IMR-90 (cell line): ENCODE data around the gene NEK8. TPM values are rescaled to one million over a fixed set of nuclear protein-coding genes. Genes with fewer than 3 reads are reported as not detected.

Experiments
- ATAC-seq: fragments of 200-7000 bp; cut with Tn5 transposase; 2 replicates; pipeline ENCODE4 v1.9.1; 2020; ENCODE audit warnings: low read depth, mild to moderate bottlenecking, moderate library complexity
- BruUV-seq: library from RNA; stranded (reverse); fragments of 400-500 nt; replicated peaks from 2 replicates; lab custom pipeline; 2021; lab: Mats Ljungman, UMichigan
- CTCF ChIA-PET: fragments of 300-600 bp; formaldehyde crosslinking; extraction: SDS; loops from one replicate; lab custom pipeline; 2021; ENCODE audit warnings: antibody characterized with exemption; lab: Yijun Ruan, JAX
- POLR2A ChIA-PET: fragments of 300-600 bp; sonication (Branson Sonifier 250); formaldehyde crosslinking; loops from one replicate; lab custom pipeline; 2022; ENCODE audit warnings: antibody characterized with exemption; ENCODE audit not compliant: unreplicated experiment; lab: Charles Lee
- DNase-seq: peaks from one replicate; pipeline ENCODE4 v3.0.0; 2013
- H2AFZ ChIP-seq: replicated peaks from 2 replicates; pipeline ENCODE3; 2013; ENCODE audit warnings: low read length, mild to moderate bottlenecking; ENCODE audit not compliant: poor library complexity
- H2AK5ac ChIP-seq: 2 replicates; pipeline ENCODE4 v1.6.1; 2013; ENCODE audit warnings: low read depth, low read length, inconsistent platforms
- H2AK9ac ChIP-seq: replicated peaks from 2 replicates; pipeline ENCODE3; 2013; ENCODE audit warnings: mild to moderate bottlenecking, low read depth, low read length, moderate library complexity; ENCODE audit not compliant: poor library complexity
- H2BK120ac ChIP-seq: 2 replicates; pipeline ENCODE4 v1.6.1; 2013; ENCODE audit warnings: low read depth, low read length, inconsistent platforms
- H2BK15ac ChIP-seq: 3 replicates; pipeline ENCODE4 v1.6.1; 2013; ENCODE audit warnings: low read depth, low read length, inconsistent platforms
- H2BK20ac ChIP-seq: 2 replicates; pipeline ENCODE4 v1.6.1; 2013; ENCODE audit warnings: low read depth, mild to moderate bottlenecking, inconsistent platforms, low read length, moderate library complexity
- H2BK5ac ChIP-seq: 2 replicates; pipeline ENCODE4 v1.6.1; 2013; ENCODE audit warnings: mild to moderate bottlenecking, low read depth, low read length, inconsistent platforms; ENCODE audit not compliant: poor library complexity, severe bottlenecking
- H3K14ac ChIP-seq: replicated peaks from 2 replicates; pipeline ENCODE4 v1.6.1; 2013; ENCODE audit warnings: low read depth, low read length, inconsistent platforms
- H3K18ac ChIP-seq: 2 replicates; pipeline ENCODE4 v1.6.1; 2013; ENCODE audit warnings: low read depth, low read length, control low read depth
- H3K23ac ChIP-seq: 2 replicates; pipeline ENCODE4 v1.6.1; 2013; ENCODE audit warnings: low read depth, low read length, inconsistent platforms
- H3K27ac ChIP-seq: 2 replicates; pipeline ENCODE4 v1.5.1; 2013; ENCODE audit warnings: mild to moderate bottlenecking, control low read depth, low read length; ENCODE audit not compliant: insufficient read depth
- H3K27me3 ChIP-seq: 2 replicates; pipeline ENCODE4 v1.6.1; 2013; ENCODE audit warnings: low read length; ENCODE audit not compliant: control insufficient read depth, insufficient read depth
- H3K36me3 ChIP-seq: 2 replicates; pipeline ENCODE4 v1.6.1; 2013; ENCODE audit warnings: low read length, mixed read lengths; ENCODE audit not compliant: control insufficient read depth, insufficient read depth
- H3K4ac ChIP-seq: 2 replicates; pipeline ENCODE4 v1.6.1; 2013; ENCODE audit warnings: low read depth, low read length, inconsistent platforms
- H3K4me1 ChIP-seq: 2 replicates; pipeline ENCODE4 v1.6.1; 2013; ENCODE audit warnings: low read length, mixed read lengths; ENCODE audit not compliant: control insufficient read depth, insufficient read depth
- H3K4me2 ChIP-seq: 2 replicates; pipeline ENCODE4 v1.6.1; 2013; ENCODE audit warnings: low read depth, mild to moderate bottlenecking, control low read depth, low read length, moderate library complexity
- H3K4me3 ChIP-seq: 2 replicates; pipeline ENCODE4 v1.5.1; 2013; ENCODE audit warnings: low read depth, mild to moderate bottlenecking, control low read depth, low read length, moderate library complexity; ENCODE audit not compliant: insufficient read depth
- H3K56ac ChIP-seq: 2 replicates; pipeline ENCODE4 v1.6.1; 2013; ENCODE audit warnings: low read length, inconsistent platforms; ENCODE audit not compliant: insufficient read depth; ENCODE audit errors: extremely low read depth
- H3K79me1 ChIP-seq, 2 experiments: 2 replicates each; pipeline ENCODE4 v1.6.1; 2013; ENCODE audit warnings: low read length in 2 of 2, inconsistent platforms in 1 of 2, low read depth in 1 of 2
- H3K9ac ChIP-seq: 2 replicates; pipeline ENCODE4 v1.6.1; 2013; ENCODE audit warnings: low read depth, low read length, control low read depth
- H3K9me1 ChIP-seq: 2 replicates; pipeline ENCODE4 v1.6.1; 2013; ENCODE audit warnings: low read length, inconsistent platforms; ENCODE audit not compliant: insufficient read depth
- H3K9me3 ChIP-seq: 2 replicates; pipeline ENCODE4 v1.6.1; 2013; ENCODE audit warnings: low read length; ENCODE audit not compliant: control insufficient read depth, insufficient read depth
- H4K20me1 ChIP-seq: 2 replicates; pipeline ENCODE4 v1.6.1; 2013; ENCODE audit warnings: low read length, inconsistent platforms; ENCODE audit not compliant: insufficient read depth
- H4K5ac ChIP-seq: 2 replicates; pipeline ENCODE4 v1.6.1; 2013; ENCODE audit warnings: mild to moderate bottlenecking, low read depth, low read length, control low read depth
- H4K8ac ChIP-seq, 2 experiments: 2 replicates each; pipeline ENCODE4 v1.6.1; 2013; ENCODE audit warnings: low read depth in 2 of 2, low read length in 2 of 2, control low read depth in 1 of 2, inconsistent platforms in 1 of 2
- H4K91ac ChIP-seq: 2 replicates; pipeline ENCODE4 v1.6.1; 2013; ENCODE audit warnings: low read depth, low read length, inconsistent platforms; ENCODE audit not compliant: insufficient read depth
- BHLHE40 ChIP-seq: fragments of 150-350 bp; IDR thresholded peaks from 2 replicates; pipeline ENCODE4 v1.6.1; 2016; ENCODE audit warnings: mild to moderate bottlenecking, low read depth, low read length
- CEBPB ChIP-seq: IDR thresholded peaks from 2 replicates; pipeline ENCODE4 v1.6.1; 2012; ENCODE audit warnings: low read depth, low read length, improper control_type of control experiment
- CTCF ChIP-seq: conservative IDR thresholded peaks from 2 replicates; pipeline ENCODE4 v1.5.1; 2012; ENCODE audit warnings: mild to moderate bottlenecking, low read depth, low read length, improper control_type of control experiment
- FOS ChIP-seq: fragments of 150-350 bp; IDR thresholded peaks from 2 replicates; pipeline ENCODE4 v1.6.1; 2016; ENCODE audit warnings: low read depth, low read length
- MAZ ChIP-seq: IDR thresholded peaks from 2 replicates; pipeline ENCODE4 v1.6.1; 2012; ENCODE audit warnings: low read depth, mild to moderate bottlenecking, low read length, improper control_type of control experiment, moderate library complexity, borderline replicate concordance
- MXI1 ChIP-seq: IDR thresholded peaks from 2 replicates; pipeline ENCODE4 v1.6.1; 2012; ENCODE audit warnings: low read depth, mild to moderate bottlenecking, low read length, moderate library complexity, borderline replicate concordance
- NFE2L2 ChIP-seq: fragments of 150-350 bp; IDR thresholded peaks from 2 replicates; pipeline ENCODE4 v1.6.1; 2016; ENCODE audit warnings: low read depth, mild to moderate bottlenecking, low read length
- POLR2A ChIP-seq: IDR thresholded peaks from 2 replicates; pipeline ENCODE4 v1.6.1; 2012; ENCODE audit warnings: mild to moderate bottlenecking, low read depth, low read length
- RAD21 ChIP-seq: IDR thresholded peaks from 2 replicates; pipeline ENCODE4 v1.6.1; 2012; ENCODE audit warnings: low read length, improper control_type of control experiment
- SMC3 ChIP-seq: fragments of 150-350 bp; IDR thresholded peaks from 2 replicates; pipeline ENCODE4 v1.6.1; 2016; ENCODE audit warnings: low read depth, mild to moderate bottlenecking, antibody characterized with exemption, low read length, moderate library complexity
- USF2 ChIP-seq: fragments of 150-350 bp; IDR thresholded peaks from 2 replicates; pipeline ENCODE4 v1.6.1; 2017; ENCODE audit warnings: mild to moderate bottlenecking, antibody characterized with exemption, low read length, low read depth
- WGBS, 2 experiments: methylation state at CpG; one replicate each; pipeline versions ENCODE4 v1.1.5 to v1.1.7; 2013; ENCODE audit warnings: missing lambda C conversion rate in 2 of 2; ENCODE audit not compliant: insufficient read length in 1 of 2; ENCODE audit errors: extremely low coverage in 2 of 2; 5-methylcytosine and 5-hydroxymethylcytosine counted together
- dilution Hi-C: fragments of 300-500 bp; cut with HindIII; formaldehyde crosslinking; loops from one replicate; pipeline ENCODE4 v1.14.3; 2018; ENCODE audit warnings: low sequenced_read_pairs; ENCODE audit not compliant: unreplicated experiment
- in situ Hi-C: fragments of 300-500 bp; cut with MboI; formaldehyde crosslinking; loops from 3 replicates; pipeline ENCODE4 v1.14.3; 2019; ENCODE audit warnings: low sequenced_read_pairs, inconsistent platforms, mixed read lengths
- intact Hi-C: fragments of 100-400 bp; cut with micrococcal nuclease; formaldehyde crosslinking; loops from 2 replicates; pipeline ENCODE4 v1.10.0; 2022
- polyA plus RNA-seq, 3 experiments: library from polyadenylated mRNA; depleted of rRNA; stranded (reverse); fragments of >200 nt; gene quantifications; 2 replicates each; pipeline ENCODE4 v1.2.3, GENCODE V29; 2012; ENCODE audit warnings: low replicate concordance in 1 of 3
- total RNA-seq: library from RNA; depleted of rRNA; stranded (reverse); fragments of >200 nt; gene quantifications from 2 replicates; pipeline ENCODE4 v1.2.3, GENCODE V29; 2012

Gene NEK8
- total and polyA plus RNA-seq, 2 of the 4 experiments (the other 2 are of a cell fraction), result 4.6 to 5.2 TPM

DNA sequence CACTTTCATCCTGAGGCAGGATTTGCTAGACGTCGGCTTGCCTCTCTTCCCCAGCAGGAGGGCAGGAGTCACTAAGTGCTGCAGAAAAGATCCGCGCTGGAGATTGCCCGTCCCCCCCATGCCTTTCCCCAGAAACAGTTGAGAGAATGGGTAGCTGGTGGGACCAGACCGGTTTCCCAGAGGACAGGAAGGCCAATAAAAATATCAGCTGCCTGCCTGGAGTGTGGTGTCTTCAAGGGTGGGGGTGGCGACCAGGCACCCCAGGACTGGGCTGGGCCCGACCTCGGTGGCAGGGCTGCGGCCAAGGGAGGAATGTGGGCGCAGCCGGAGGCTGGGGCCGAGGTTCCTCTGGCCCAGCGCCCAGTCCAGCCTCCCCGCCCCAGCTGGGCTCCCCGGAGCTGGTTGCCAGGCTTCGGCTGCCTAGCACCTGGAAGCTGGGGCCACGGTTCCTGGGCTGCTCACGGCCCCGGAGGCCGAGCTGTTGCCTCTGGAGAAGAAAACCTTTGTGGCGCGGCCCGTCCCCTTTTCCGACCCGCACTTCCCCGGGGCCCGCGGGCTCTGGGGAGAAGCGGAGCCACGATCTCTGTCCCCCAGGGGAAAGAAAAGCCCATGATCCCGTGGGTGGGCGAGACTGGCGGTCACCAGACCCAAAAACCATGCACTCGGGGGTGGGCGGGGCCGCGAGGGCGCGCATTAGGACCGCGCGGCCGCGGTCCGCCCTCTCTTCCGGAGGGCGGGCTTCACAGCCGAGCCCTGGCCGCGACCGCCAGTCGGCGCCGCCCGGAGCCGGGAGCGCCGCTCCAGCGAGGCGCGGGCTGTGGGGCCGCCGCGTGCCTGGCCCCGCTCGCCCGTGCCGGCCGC, 14.9 kb downstream of the NEK8 start, which contains the start of gene TRAF4:
TRAF4 (plus strand) TSS at position 769 of the 861 bp plus-strand sequence. CDS start 102 bp downstream, outside the sequence.
- CTCF ChIA-PET, result interaction anchor here (1.1 to 3.5 kb wide), 2 partner anchors 9 to 16 kb away, joined by 4 to 40 read pairs; partner anchors contain the start of genes NEK8 and TLCD1
- peak within 1 kb of the TSS; percentile 91 for H4K91ac ChIP-seq
- POLR2A ChIA-PET, result interaction anchor here (0.6 to 1.4 kb wide), 3 partner anchors 15 to 267 kb away, joined by 3 read pairs; partner anchors contain the start of genes NEK8 and TLCD1
- peak within 1 kb of the TSS; percentile 98 for H3K23ac ChIP-seq
- no peaks in the 10 kb centered on the region for H3K27me3 ChIP-seq
- H2BK120ac ChIP-seq, result peak within 1 kb of the TSS; percentile 67
- H4K20me1 ChIP-seq, result peaks cover 44% of the 10 kb centered on the region
- peak within 1 kb of the TSS; percentile 100 for H2AK9ac ChIP-seq
- intact Hi-C loops, result loop anchor here (1.0 kb wide), 1 partner anchor 14 kb away; no protein-coding TSS in a partner anchor
- H3K36me3 ChIP-seq, result peaks cover 23% of the 10 kb centered on the region
- peaks cover 16% of the 10 kb centered on the region for H3K4me1 ChIP-seq
- peak within 1 kb of the TSS; percentile 100 for H3K4me3 ChIP-seq
- peak within 1 kb of the TSS; percentile 62 for H3K18ac ChIP-seq
- DNase-seq (peak; percentile 84), ATAC-seq (peak; percentile 79)
- H3K4ac ChIP-seq, result peak within 1 kb of the TSS; percentile 96
- peak within 1 kb of the TSS; percentile 83 to 97 for H4K8ac ChIP-seq
- peak within 1 kb of the TSS; percentile 81 for H4K5ac ChIP-seq
- in situ Hi-C loops, result no loop called here
- H3K27ac ChIP-seq, result peak within 1 kb of the TSS; percentile 99
- TF ChIP-seq BHLHE40 (peak; percentile 84), POLR2A (peak; percentile 98), USF2 (no peak), FOS (no peak), MAZ (peak; percentile 73; the same call in 1 of the 2 replicates), NFE2L2 (no peak), MXI1 (peak; percentile 88), CTCF (peak; percentile 39), SMC3 (0 out of 2 replicates have a peak, but pooled peaks have one; percentile 20), CEBPB (no peak), RAD21 (peak; percentile 20; the same call in 1 of the 2 replicates)
- H3K9me1 ChIP-seq, result peaks cover 17% of the 10 kb centered on the region; the same call in 1 of the 2 replicates
- no TSS peak for BruUV-seq
- H3K9me3 ChIP-seq, result no peaks in the 10 kb centered on the region
- peak within 1 kb of the TSS; percentile 98 for H3K56ac ChIP-seq
- H3K79me1 ChIP-seq, result peaks cover 3 to 42% of the 10 kb centered on the region in 2 experiments; a peak in 3 of 4 replicates
- H2AK5ac ChIP-seq, result peak within 1 kb of the TSS; percentile 97
- peak within 1 kb of the TSS; percentile 84; the same call in 2 of the 3 replicates for H2BK15ac ChIP-seq
- peak within 1 kb of the TSS; percentile 53; the same call in 1 of the 2 replicates for H2BK20ac ChIP-seq
- H2AFZ ChIP-seq, result peak within 1 kb of the TSS; percentile 95
- H2BK5ac ChIP-seq, result peak within 1 kb of the TSS; percentile 96
- H3K9ac ChIP-seq, result peak within 1 kb of the TSS; percentile 99
- dilution Hi-C loops, result no loop called here
- H3K4me2 ChIP-seq, result peak within 1 kb of the TSS; percentile 92
- H3K14ac ChIP-seq, result peak within 1 kb of the TSS; percentile 96
- WGBS, 2 experiments, result 1% methylated on average over 40 of the region's 70 CpGs; no CpG with 5 or more reads in 1 of the 2 experiments
